KMS-11 (cell line): ENCODE results near the gene JAKMIP1.

Experiments
- H2AFZ ChIP-seq: fragments of 200-600 bp; sonication (generic); 2 replicates; pipeline ENCODE4 v1.6.1; 2016; ENCODE audit warnings: antibody characterized with exemption, mixed run types, low read depth
- H3K27ac ChIP-seq: fragments of 200-600 bp; sonication (generic); 2 replicates; pipeline ENCODE4 v1.6.1; 2016; ENCODE audit warnings: mild to moderate bottlenecking, mixed run types
- H3K27me3 ChIP-seq: fragments of 200-600 bp; sonication (generic); 2 replicates; pipeline ENCODE4 v1.6.1; 2017; ENCODE audit warnings: mild to moderate bottlenecking, low read depth, mixed run types, moderate library complexity; ENCODE audit not compliant: insufficient read depth
- H3K36me3 ChIP-seq: fragments of 200-600 bp; sonication (generic); 2 replicates; pipeline ENCODE4 v1.6.1; 2017; ENCODE audit warnings: mild to moderate bottlenecking, mixed run types; ENCODE audit not compliant: insufficient read depth
- H3K4me1 ChIP-seq: fragments of 200-600 bp; sonication (generic); 2 replicates; pipeline ENCODE4 v1.6.1; 2016; ENCODE audit warnings: mild to moderate bottlenecking, low read depth, mixed run types; ENCODE audit not compliant: poor library complexity, severe bottlenecking
- H3K4me2 ChIP-seq: fragments of 200-600 bp; sonication (generic); 2 replicates; pipeline ENCODE4 v1.7.0; 2016; ENCODE audit warnings: mild to moderate bottlenecking, mixed run types
- H3K4me3 ChIP-seq: fragments of 200-600 bp; sonication (generic); IDR thresholded peaks from 2 replicates; pipeline ENCODE4 v1.6.1; 2017; ENCODE audit warnings: low read depth, low read length, mixed read lengths; ENCODE audit not compliant: insufficient read depth
- H3K79me2 ChIP-seq: fragments of 200-600 bp; sonication (generic); 2 replicates; pipeline ENCODE4 v1.6.1; 2016; ENCODE audit warnings: low read depth, mixed run types; ENCODE audit not compliant: insufficient read depth
- H3K9ac ChIP-seq: fragments of 200-600 bp; sonication (generic); 2 replicates; pipeline ENCODE4 v1.6.1; 2016; ENCODE audit warnings: mild to moderate bottlenecking, mixed run types
- H4K20me1 ChIP-seq: fragments of 200-600 bp; sonication (generic); 2 replicates; pipeline ENCODE4 v1.6.1; 2016; ENCODE audit warnings: mild to moderate bottlenecking, mixed run types; ENCODE audit not compliant: insufficient read depth
- CTCF ChIP-seq: fragments of 200-600 bp; sonication (generic); conservative IDR thresholded peaks from 2 replicates; pipeline ENCODE4 v1.6.1; 2017; ENCODE audit warnings: low read depth, mild to moderate bottlenecking, antibody characterized with exemption, low read length, moderate library complexity, mixed read lengths

Gene JAKMIP1

GRCh38 chr4:6150046-6150735 is 50.2 kb downstream of the JAKMIP1 start:
- no peaks in the 10 kb centered on the region for H3K79me2 ChIP-seq
- H3K27me3 ChIP-seq = no peaks in the 10 kb centered on the region
- no peaks in the 10 kb centered on the region for H3K36me3 ChIP-seq
- no peak overlapping the region for H3K9ac ChIP-seq
- no peaks in the 10 kb centered on the region for H3K4me1 ChIP-seq
- no peak overlapping the region for H3K4me3 ChIP-seq
- no peak overlapping the region for H3K27ac ChIP-seq
- H2AFZ ChIP-seq = no peak overlapping the region
- no peaks in the 10 kb centered on the region for H4K20me1 ChIP-seq
- H3K4me2 ChIP-seq = no peak overlapping the region
- TF ChIP-seq CTCF = no peak

- H2AFZ ChIP-seq = no peak overlapping the region
- no peaks in the 10 kb centered on the region for H3K79me2 ChIP-seq
- no peak overlapping the region for H3K4me2 ChIP-seq
- no peak for TF ChIP-seq CTCF
- no peak overlapping the region for H3K27ac ChIP-seq
- H3K9ac ChIP-seq = no peak overlapping the region
- no peaks in the 10 kb centered on the region for H3K4me1 ChIP-seq
- no peaks in the 10 kb centered on the region for H3K27me3 ChIP-seq
- no peaks in the 10 kb centered on the region for H3K36me3 ChIP-seq
- no peak overlapping the region for H3K4me3 ChIP-seq
- no peaks in the 10 kb centered on the region for H4K20me1 ChIP-seq
Observed at GRCh38 chr4:6148506-6149205, 51.7 kb downstream of the JAKMIP1 start.

GRCh38 chr4:6147441-6147840 is 52.9 kb downstream of the JAKMIP1 start:
- Histone ChIP-seq H3K27ac (no peak overlapping the region), H3K4me3 (no peak overlapping the region), H2AFZ (no peak overlapping the region), H4K20me1 (no peaks in the 10 kb centered on the region), H3K4me1 (no peaks in the 10 kb centered on the region), H3K79me2 (no peaks in the 10 kb centered on the region), H3K4me2 (no peak overlapping the region), H3K27me3 (no peaks in the 10 kb centered on the region), H3K9ac (no peak overlapping the region), H3K36me3 (no peaks in the 10 kb centered on the region)
- TF ChIP-seq CTCF = no peak

- H3K9ac ChIP-seq = no peak overlapping the region
- no peaks in the 10 kb centered on the region for H3K79me2 ChIP-seq
- no peaks in the 10 kb centered on the region for H3K27me3 ChIP-seq
- H4K20me1 ChIP-seq = no peaks in the 10 kb centered on the region
- H3K4me3 ChIP-seq = no peak overlapping the region
- H3K27ac ChIP-seq = no peak overlapping the region
- no peak for TF ChIP-seq CTCF
- H3K4me1 ChIP-seq = no peaks in the 10 kb centered on the region
- H3K36me3 ChIP-seq = no peaks in the 10 kb centered on the region
- no peak overlapping the region for H3K4me2 ChIP-seq
- no peak overlapping the region for H2AFZ ChIP-seq
Observed at GRCh38 chr4:6143603-6144181, 56.7 kb downstream of the JAKMIP1 start.
